ENCODE measurements around the gene AJUBA. TPM values are rescaled to one million over a fixed set of nuclear protein-coding genes. Genes with fewer than 3 reads are reported as not detected.

Gene AJUBA
- polyA plus RNA-seq, 1 experiment, result 94.7 TPM

- Histone ChIP-seq H3K36me3 (ENCODE audit: control insufficient read depth, insufficient read depth, low read length) (peaks cover 5% of the 10 kb centered on the region), H3K27me3 (ENCODE audit: control insufficient read depth, insufficient read depth, low read length) (no peaks in the 10 kb centered on the region), H3K4me3 (ENCODE audit: low read depth, low read length) (no peak overlapping the region)
- POLR2A ChIA-PET, result no interaction called here
- TF ChIP-seq, protein P1, sequence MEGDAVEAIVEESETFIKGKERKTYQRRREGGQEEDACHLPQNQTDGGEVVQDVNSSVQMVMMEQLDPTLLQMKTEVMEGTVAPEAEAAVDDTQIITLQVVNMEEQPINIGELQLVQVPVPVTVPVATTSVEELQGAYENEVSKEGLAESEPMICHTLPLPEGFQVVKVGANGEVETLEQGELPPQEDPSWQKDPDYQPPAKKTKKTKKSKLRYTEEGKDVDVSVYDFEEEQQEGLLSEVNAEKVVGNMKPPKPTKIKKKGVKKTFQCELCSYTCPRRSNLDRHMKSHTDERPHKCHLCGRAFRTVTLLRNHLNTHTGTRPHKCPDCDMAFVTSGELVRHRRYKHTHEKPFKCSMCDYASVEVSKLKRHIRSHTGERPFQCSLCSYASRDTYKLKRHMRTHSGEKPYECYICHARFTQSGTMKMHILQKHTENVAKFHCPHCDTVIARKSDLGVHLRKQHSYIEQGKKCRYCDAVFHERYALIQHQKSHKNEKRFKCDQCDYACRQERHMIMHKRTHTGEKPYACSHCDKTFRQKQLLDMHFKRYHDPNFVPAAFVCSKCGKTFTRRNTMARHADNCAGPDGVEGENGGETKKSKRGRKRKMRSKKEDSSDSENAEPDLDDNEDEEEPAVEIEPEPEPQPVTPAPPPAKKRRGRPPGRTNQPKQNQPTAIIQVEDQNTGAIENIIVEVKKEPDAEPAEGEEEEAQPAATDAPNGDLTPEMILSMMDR (IDR thresholded peaks at IDR 0.05; ENCODE audit: insufficient read depth, low read depth, low read length), result no peak
- no peak for DNase-seq (ENCODE audit: low read depth)
- CTCF ChIA-PET, result interaction anchor here (1.0 to 4.3 kb wide), 7 partner anchors 9 to 70 kb away, joined by 3 to 19 read pairs (median 6); partner anchors contain the start of genes ACIN1 and CDH24
Observed at GRCh38 chr14:23024612-23025075, 42.3 kb upstream of the AJUBA start.

GRCh38 chr14:23023795-23024152 is 41.4 kb upstream of the AJUBA start:
- H3K36me3 ChIP-seq (ENCODE audit: control insufficient read depth, insufficient read depth, low read length), result peaks cover 5% of the 10 kb centered on the region
- DNase-seq (ENCODE audit: low read depth), result no peak
- H3K4me3 ChIP-seq (ENCODE audit: low read depth, low read length), result no peak overlapping the region
- POLR2A ChIA-PET, result no interaction called here
- TF ChIP-seq, protein P1 (IDR thresholded peaks at IDR 0.05; ENCODE audit: insufficient read depth, low read depth, low read length), result no peak
- CTCF ChIA-PET, result interaction anchor here (1.0 to 4.3 kb wide), 6 partner anchors 9 to 71 kb away, joined by 3 to 19 read pairs (median 6); partner anchors contain the start of gene ACIN1
- no peaks in the 10 kb centered on the region for H3K27me3 ChIP-seq (ENCODE audit: control insufficient read depth, insufficient read depth, low read length)

DNA sequence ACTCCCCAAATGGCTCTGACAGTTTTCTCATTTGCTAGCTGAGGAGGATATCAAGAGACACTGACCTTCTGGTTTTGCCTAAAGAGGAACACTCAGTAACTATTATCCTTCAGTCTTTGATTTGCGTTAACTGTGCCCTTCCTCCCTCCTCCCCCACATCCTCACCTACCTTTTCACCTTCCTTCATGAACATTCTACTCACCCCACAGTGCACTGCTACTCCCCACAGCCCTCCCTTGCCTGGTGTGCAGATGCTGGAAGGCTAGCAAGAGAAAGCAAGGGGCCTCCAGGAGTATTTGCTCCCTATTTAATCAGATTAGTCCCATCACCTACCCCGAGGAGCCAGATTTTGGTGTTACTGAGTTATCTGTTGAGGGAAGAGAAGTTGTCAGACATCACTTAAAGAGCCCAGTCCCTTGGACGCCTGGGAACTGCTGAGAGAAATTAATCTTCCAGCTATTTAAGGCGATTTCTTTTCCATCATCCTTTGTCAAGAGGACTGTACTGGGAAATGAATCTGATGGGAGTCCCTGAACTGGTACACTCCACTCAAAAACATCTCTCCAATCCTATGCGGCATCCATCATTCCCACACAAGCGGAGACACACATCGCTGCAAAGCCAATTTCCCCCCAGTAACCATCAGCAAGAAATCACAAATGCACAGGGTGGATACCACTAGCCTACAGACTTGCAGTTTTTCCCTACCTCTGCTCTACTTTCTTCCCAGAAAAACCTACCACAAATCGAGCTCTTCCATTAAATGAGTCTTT is 40.9 kb upstream of the AJUBA start:
- ChIA-PET CTCF (interaction anchor here (1.1 to 4.3 kb wide), 5 partner anchors 10 to 35 kb away, joined by 5 to 19 read pairs (median 6); no protein-coding TSS in a partner anchor), POLR2A (no interaction called here)
- peaks cover 4% of the 10 kb centered on the region for H3K36me3 ChIP-seq (ENCODE audit: control insufficient read depth, insufficient read depth, low read length)
- no peak overlapping the region for H3K4me3 ChIP-seq (ENCODE audit: low read depth, low read length)
- TF ChIP-seq, protein P1 (IDR thresholded peaks at IDR 0.05; ENCODE audit: insufficient read depth, low read depth, low read length), result no peak
- no peaks in the 10 kb centered on the region for H3K27me3 ChIP-seq (ENCODE audit: control insufficient read depth, insufficient read depth, low read length)
- DNase-seq (ENCODE audit: low read depth), result no peak

- H3K36me3 ChIP-seq (ENCODE audit: control insufficient read depth, insufficient read depth, low read length), result peaks cover 4% of the 10 kb centered on the region
- H3K27me3 ChIP-seq (ENCODE audit: control insufficient read depth, insufficient read depth, low read length), result no peaks in the 10 kb centered on the region
- DNase-seq (ENCODE audit: low read depth), result no peak
- H3K4me3 ChIP-seq (ENCODE audit: low read depth, low read length), result no peak overlapping the region
- TF ChIP-seq, protein P1 (IDR thresholded peaks at IDR 0.05; ENCODE audit: insufficient read depth, low read depth, low read length), result no peak
- ChIA-PET POLR2A (no interaction called here), CTCF (interaction anchor here (0.8 to 4.3 kb wide), 4 partner anchors 11 to 55 kb away, joined by 3 to 19 read pairs (median 6); no protein-coding TSS in a partner anchor)
Observed at GRCh38 chr14:23021889-23022442, 39.6 kb upstream of the AJUBA start.

- DNase-seq (ENCODE audit: low read depth), result no peak
- ChIA-PET CTCF (interaction anchor here (0.8 to 4.3 kb wide), 4 partner anchors 12 to 55 kb away, joined by 3 to 19 read pairs (median 6); no protein-coding TSS in a partner anchor), POLR2A (no interaction called here)
- peaks cover 4% of the 10 kb centered on the region for H3K36me3 ChIP-seq (ENCODE audit: control insufficient read depth, insufficient read depth, low read length)
- TF ChIP-seq, protein P1 (IDR thresholded peaks at IDR 0.05; ENCODE audit: insufficient read depth, low read depth, low read length), result no peak
- no peaks in the 10 kb centered on the region for H3K27me3 ChIP-seq (ENCODE audit: control insufficient read depth, insufficient read depth, low read length)
- no peak overlapping the region for H3K4me3 ChIP-seq (ENCODE audit: low read depth, low read length)
Observed at GRCh38 chr14:23021434-23021833, 39.1 kb upstream of the AJUBA start.

All from BJ (cell line).